Glutamatergic neuron (in vitro differentiated cells): Measurements from ENCODE around the gene SLC25A45. TPM values are rescaled to one million over a fixed set of nuclear protein-coding genes. Genes with fewer than 3 reads are reported as not detected.

Source experiments
- DNase-seq: peaks from one replicate; pipeline ENCODE4 v3.0.0; 2022
- H3K27ac Mint-ChIP-seq: one replicate; pipeline ENCODE4 v1.8.0; 2020; ENCODE audit warnings: mild to moderate bottlenecking, mixed read lengths, inconsistent platforms; ENCODE audit not compliant: unreplicated experiment
- H3K27me3 Mint-ChIP-seq: one replicate; pipeline ENCODE4 v1.8.0; 2020; ENCODE audit warnings: mild to moderate bottlenecking, moderate library complexity, mixed read lengths, inconsistent platforms; ENCODE audit not compliant: unreplicated experiment
- H3K36me3 Mint-ChIP-seq: one replicate; pipeline ENCODE4 v1.8.0; 2020; ENCODE audit warnings: mild to moderate bottlenecking, mixed read lengths, inconsistent platforms; ENCODE audit not compliant: unreplicated experiment
- H3K4me1 Mint-ChIP-seq: one replicate; pipeline ENCODE4 v1.8.0; 2020; ENCODE audit warnings: mild to moderate bottlenecking, low read depth, mixed read lengths, inconsistent platforms; ENCODE audit not compliant: unreplicated experiment
- H3K4me3 Mint-ChIP-seq: one replicate; pipeline ENCODE4 v1.8.0; 2020; ENCODE audit warnings: mild to moderate bottlenecking, mixed read lengths, inconsistent platforms; ENCODE audit not compliant: unreplicated experiment
- H3K9me3 Mint-ChIP-seq: one replicate; pipeline ENCODE4 v1.8.0; 2020; ENCODE audit warnings: mild to moderate bottlenecking, moderate library complexity, mixed read lengths, inconsistent platforms; ENCODE audit not compliant: unreplicated experiment
- CTCF ChIP-seq: fragments of 200-600 bp; sonication (generic); IDR thresholded peaks from one replicate; pipeline ENCODE4 v1.5.0; 2021; ENCODE audit not compliant: partially characterized antibody, unreplicated experiment
- total RNA-seq: library from RNA; stranded (reverse); fragmentation: NEBNext Ultra II Directional; extraction: Animal tissue kit (Norgen Biotek cat#: 25700); gene quantifications from one replicate; pipeline ENCODE4 v1.2.1, GENCODE V29; 2021; ENCODE audit not compliant: unreplicated experiment

SLC25A45 gene
- total RNA-seq, 1 donor from 2014 or later: 0.25 TPM

DNA sequence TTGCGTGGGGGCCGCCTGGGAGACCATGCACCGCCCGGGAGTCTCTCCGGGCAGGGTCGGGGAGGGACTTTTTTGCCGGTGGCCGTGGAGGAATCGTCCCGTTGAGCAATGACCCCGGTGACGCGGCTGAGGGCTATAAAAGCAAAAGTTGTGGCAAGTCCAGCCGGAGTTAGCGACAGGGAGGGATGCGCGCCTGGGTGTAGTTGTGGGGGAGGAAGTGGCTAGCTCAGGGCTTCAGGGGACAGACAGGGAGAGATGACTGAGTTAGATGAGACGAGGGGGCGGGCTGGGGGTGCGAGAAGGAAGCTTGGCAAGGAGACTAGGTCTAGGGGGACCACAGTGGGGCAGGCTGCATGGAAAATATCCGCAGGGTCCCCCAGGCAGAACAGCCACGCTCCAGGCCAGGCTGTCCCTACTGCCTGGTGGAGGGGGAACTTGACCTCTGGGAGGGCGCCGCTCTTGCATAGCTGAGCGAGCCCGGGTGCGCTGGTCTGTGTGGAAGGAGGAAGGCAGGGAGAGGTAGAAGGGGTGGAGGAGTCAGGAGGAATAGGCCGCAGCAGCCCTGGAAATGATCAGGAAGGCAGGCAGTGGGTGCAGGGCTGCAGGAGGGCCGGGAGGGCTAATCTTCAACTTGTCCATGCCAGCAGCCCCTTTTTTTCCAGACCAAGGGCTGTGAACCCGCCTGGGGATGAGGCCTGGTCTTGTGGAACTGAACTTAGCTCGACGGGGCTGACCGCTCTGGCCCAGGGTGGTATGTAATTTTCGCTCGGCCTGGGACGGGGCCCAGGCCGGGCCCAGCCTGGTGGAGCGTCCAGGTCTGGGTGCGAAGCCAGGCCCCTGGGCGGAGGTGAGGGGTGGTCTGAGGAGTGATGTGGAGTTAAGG is 40.4 kb upstream of the SLC25A45 start, which contains the start of gene NEAT1:
Gene NEAT1 (plus strand): TSS at position 166 of the 883 bp plus-strand sequence.
- peak; percentile 85 for DNase-seq
- peaks cover 15% of the 10 kb centered on the region for H3K27me3 Mint-ChIP-seq
- peak within 1 kb of the TSS; percentile 98 for H3K27ac Mint-ChIP-seq
- TF ChIP-seq CTCF: no peak
- H3K9me3 Mint-ChIP-seq: peaks cover 24% of the 10 kb centered on the region
- H3K4me1 Mint-ChIP-seq: peaks cover 50% of the 10 kb centered on the region
- H3K36me3 Mint-ChIP-seq: peaks cover 4% of the 10 kb centered on the region
- peak within 1 kb of the TSS; percentile 87 for H3K4me3 Mint-ChIP-seq

GRCh38 chr11:65421794-65422632 is 39.6 kb upstream of the SLC25A45 start:
- DNase-seq: peak; percentile 97
- peaks cover 46% of the 10 kb centered on the region for H3K4me1 Mint-ChIP-seq
- H3K9me3 Mint-ChIP-seq: peaks cover 24% of the 10 kb centered on the region
- H3K27ac Mint-ChIP-seq: peak overlapping the region; percentile 98
- TF ChIP-seq CTCF: no peak
- peaks cover 16% of the 10 kb centered on the region for H3K27me3 Mint-ChIP-seq
- H3K36me3 Mint-ChIP-seq: peaks cover 4% of the 10 kb centered on the region
- H3K4me3 Mint-ChIP-seq: peak overlapping the region; percentile 87

DNA sequence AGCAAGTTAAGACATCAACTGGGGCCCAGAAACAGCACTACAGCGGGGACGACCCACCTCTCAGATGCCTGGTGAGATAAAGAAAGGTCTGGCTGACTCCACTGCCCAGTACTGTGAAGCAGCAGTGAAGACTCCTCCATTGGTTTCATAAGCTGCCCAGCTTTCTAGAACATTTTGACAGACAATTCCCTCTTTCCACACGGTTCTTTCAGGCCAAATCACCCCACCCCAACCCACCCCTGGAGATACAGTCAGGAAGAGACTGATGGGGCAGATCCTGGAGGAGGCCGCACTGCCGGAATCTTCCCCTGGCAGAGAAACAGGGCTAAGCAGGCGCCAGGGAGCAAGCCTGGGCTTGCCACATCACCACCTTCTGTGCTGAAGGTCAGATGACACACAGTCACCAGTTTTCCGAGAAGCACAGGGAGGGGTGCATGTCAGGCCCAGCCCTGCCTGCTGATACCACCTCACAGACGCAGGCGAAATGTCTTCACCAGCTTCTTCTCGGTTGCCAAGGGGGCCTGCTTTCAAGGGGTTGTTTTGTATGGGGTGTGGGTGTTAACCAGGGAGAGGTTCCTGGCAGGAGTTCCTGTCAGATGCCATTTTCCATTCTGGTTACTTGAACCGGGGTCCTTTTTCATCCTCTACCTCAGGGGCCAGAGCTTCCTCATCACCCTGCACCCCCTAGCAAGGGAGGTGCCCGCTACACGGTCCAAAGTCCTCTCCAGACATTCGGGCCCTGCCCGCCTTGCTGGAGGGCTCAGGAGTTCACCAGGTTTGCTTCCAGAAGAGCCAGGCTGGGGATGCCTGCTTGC is 38.7 kb upstream of the SLC25A45 start:
- H3K9me3 Mint-ChIP-seq: peaks cover 24% of the 10 kb centered on the region

DNA sequence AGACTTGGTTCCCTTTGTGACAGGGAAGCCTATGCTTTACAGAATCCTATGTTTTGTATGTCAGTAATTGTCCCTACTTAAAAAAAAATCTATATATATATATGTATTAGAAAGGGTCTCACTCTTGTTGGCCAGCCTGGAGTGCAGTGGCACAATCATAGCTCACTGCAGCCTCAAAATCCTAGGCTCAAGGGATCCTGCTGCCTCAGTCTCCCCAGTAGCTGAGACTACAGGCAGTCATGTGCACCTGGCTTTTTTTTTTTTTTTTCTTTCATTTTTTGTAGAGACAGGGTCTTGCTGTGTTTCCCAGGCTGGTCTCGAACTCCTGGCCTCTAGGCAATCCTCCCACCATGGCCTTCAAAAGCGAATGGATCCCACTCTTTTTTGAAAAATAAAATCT is 38.1 kb upstream of the SLC25A45 start:
- no peak for DNase-seq
- Mint-ChIP-seq H3K9me3 (peaks cover 24% of the 10 kb centered on the region), H3K4me1 (peaks cover 42% of the 10 kb centered on the region), H3K27ac (peak overlapping the region; percentile 96), H3K4me3 (peak overlapping the region; percentile 87), H3K36me3 (peaks cover 4% of the 10 kb centered on the region), H3K27me3 (peaks cover 16% of the 10 kb centered on the region)
- TF ChIP-seq CTCF: no peak

More for the DNA sequence above, 38.7 kb upstream of the SLC25A45 start:
- Mint-ChIP-seq H3K36me3 (peaks cover 4% of the 10 kb centered on the region), H3K4me1 (peaks cover 40% of the 10 kb centered on the region), H3K4me3 (peak overlapping the region; percentile 87), H3K27ac (peak overlapping the region; percentile 96), H3K27me3 (peaks cover 16% of the 10 kb centered on the region)
- no peak for DNase-seq
- no peak for TF ChIP-seq CTCF
